HG02798 (cell line): ENCODE data around the gene ETV1.

ENCODE experiments used
- ATAC-seq: cut with Tn5 transposase; IDR thresholded peaks from one replicate; pipeline ENCODE4 v1.9.1; 2021; ENCODE audit warnings: mild to moderate bottlenecking; ENCODE audit not compliant: unreplicated experiment, poor library complexity

Gene ETV1

DNA sequence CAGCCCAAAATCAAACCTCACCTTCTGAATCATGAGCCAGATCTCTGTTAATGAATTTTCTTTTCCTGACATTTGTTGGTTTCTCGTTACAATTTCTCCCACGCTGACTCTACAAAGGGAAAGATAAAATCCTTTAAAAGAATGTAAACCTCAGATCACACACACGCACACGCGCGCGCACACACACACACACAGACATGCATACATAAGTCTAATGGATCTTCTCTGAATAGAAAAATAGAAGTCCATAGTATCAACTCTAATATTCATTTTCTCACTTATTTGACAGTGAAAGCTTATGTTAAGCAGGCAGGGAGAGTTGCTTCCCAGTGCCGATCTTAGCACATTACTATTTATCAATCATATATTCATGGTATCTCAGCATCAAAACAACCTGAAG lies 1.4 kb downstream of the ETV1 start:
- no peak for ATAC-seq

DNA sequence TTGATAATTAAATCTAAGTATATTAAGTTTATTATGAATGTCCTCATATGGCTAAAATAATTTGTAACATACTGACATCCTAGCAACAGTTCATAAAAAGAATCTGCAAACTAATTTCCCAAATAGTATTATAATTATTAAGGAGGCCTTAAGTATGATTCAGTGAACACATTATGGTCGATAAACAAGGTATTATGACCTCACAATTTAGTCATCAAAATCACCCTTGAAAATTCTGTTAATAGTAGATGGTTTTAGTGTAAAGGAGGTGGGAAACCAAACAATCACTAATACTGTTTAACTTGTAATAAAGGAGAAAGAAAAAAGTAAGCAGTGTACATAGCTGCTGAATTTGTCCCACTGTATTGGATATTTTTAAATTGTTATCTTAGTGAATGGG lies 2.1 kb downstream of the ETV1 start:
- no peak for ATAC-seq

DNA sequence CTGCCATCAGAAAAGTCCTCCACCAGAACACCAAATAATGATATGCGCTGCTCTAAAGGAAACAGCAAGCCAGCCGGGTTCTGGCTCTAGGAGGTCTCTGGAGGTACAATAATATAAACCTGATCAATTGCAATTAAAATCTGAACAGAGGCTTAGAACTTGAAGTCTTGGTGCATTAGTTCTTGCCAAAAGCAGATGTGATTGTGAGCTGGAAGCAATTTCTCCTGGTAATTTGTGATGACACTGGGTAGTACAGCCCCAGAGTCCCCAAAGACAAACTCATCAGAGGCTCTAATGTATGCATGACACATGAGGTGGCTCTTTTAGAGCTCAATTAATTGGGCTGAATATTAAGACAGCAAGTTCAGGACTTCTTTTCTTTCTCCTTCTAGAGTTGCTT lies 3.3 kb downstream of the ETV1 start:
- no peak for ATAC-seq

- ATAC-seq: no peak
Observed at GRCh38 chr7:13984831-13985685, 4.4 kb downstream of the ETV1 start.

- ATAC-seq: no peak
Observed at GRCh38 chr7:13984061-13984460, 5.4 kb downstream of the ETV1 start.

GRCh38 chr7:13982940-13983677 lies 6.4 kb downstream of the ETV1 start:
- ATAC-seq: no peak

DNA sequence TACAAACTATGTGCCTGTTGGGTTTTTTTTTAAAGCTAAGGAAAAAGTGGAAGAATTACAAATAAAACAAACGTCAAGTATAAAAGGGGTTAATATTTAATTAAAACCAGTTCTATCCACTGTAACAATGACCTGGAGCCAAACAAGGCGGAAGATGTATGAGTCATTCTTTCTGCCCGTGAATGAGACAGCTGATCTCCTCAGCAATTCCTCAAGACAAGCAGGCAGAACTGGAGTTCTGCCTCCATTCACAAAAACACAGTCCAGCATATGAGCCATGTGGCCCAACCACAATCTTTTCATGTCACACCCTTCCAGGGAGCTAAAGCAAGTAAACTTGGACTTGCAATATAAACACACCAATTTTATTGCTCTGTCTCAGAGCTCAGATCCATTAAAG lies 8.4 kb downstream of the ETV1 start:
- no peak for ATAC-seq

DNA sequence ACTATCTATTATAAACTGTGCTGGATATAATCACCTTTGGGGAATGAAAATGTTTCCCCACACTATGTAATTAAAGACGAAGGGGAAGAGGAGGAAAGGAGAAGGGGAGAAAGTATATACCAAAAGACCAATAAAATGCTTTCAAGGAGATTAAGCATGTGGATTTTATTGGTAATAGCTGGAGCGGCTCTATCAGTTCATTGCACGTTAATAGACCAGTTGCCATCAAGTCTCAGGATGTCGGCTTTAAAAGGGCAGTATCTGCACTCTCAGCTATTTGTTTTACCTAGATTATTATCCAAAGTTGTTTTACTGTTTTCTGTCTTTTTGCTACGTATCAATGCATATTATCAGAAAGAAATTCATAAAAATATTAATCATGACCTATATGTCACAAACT lies 9.0 kb downstream of the ETV1 start:
- no peak for ATAC-seq

GRCh38 chr7:13979671-13980435 lies 9.6 kb downstream of the ETV1 start:
- no peak for ATAC-seq

- ATAC-seq: no peak
Observed at GRCh38 chr7:13976594-13976993, 12.9 kb downstream of the ETV1 start.

DNA sequence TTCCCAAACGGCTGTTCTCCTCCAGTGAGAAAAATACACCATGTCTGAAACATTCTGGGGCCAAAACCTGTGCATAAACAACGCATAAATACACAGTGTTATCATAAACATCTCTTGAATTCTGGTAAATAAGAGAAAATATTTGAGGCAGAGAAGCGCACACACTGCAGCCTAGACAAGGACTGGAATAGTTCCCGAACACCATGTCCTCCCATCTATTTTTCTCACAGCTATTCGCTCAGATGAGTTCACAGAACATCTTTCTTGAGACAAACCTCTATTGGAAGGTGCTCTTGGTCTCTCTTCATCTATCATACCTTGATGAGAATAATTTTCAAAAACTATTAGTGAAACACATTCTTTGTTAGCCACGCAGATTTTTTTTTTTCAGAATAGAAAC lies 24.4 kb downstream of the ETV1 start:
- ATAC-seq: no peak

- ATAC-seq: no peak
Observed at GRCh38 chr7:13963925-13964324, 25.5 kb downstream of the ETV1 start.

DNA sequence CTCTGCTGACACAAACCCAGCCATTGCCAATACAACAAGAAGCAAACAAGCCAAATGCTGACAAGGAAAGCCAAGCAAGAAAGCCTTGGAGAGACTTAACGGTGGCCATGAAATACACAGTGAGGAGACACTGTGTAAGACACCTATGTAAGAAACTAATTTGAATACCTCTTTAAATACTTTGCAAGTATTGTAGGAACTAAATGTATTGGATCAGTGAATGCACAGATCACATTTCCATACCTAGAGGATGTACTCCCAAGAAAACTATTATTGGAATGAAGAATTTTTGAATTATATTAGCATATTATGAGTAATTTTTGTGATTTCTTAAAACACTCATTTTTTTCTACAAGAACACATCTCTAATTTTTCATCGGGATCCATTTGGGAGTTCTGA lies 34.0 kb downstream of the ETV1 start:
- no peak for ATAC-seq

GRCh38 chr7:13953368-13953767 lies 36.1 kb downstream of the ETV1 start:
- no peak for ATAC-seq

DNA sequence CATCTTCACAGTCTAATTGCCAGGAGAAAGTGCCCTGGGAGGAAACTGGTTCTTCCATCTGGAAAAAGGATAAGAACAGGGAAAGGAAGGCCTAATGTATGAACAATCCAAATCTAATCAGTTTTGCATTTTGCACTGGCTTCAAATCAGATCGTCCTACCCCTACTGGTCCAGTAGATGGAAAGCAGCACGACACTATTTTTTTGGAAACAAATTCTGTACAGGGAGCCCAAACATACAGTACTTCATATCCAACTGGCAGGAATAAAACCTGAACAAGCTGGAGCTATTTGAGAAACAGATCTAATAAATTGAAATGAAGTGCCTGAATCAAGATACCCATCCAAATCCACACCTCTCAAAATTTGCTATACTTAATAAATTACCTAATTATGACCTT lies 36.5 kb downstream of the ETV1 start:
- ATAC-seq: no peak

- no peak for ATAC-seq
Observed at GRCh38 chr7:13949939-13950338, 39.5 kb downstream of the ETV1 start.

DNA sequence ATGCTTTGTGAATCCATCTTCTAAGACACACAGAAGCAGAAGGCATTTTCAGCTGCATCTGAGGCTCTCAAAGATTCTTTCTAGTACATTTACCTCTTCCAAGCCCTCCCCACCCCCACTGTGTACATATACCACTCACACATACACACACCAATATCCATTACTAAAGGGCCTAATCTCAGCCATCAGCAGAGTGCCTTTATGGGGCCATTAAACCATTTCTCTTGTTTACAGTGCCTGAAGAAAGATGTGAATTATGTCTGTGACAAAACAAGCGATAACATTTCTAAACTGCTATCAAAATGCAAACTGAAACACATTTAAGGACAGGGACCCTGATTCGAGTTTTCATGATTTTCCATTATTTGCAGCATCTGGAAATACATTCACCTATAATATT lies 40.0 kb downstream of the ETV1 start:
- no peak for ATAC-seq

- no peak for ATAC-seq
Observed at GRCh38 chr7:13948019-13948801, 41.3 kb downstream of the ETV1 start.

GRCh38 chr7:13947535-13947934 lies 41.9 kb downstream of the ETV1 start:
- ATAC-seq: no peak

DNA sequence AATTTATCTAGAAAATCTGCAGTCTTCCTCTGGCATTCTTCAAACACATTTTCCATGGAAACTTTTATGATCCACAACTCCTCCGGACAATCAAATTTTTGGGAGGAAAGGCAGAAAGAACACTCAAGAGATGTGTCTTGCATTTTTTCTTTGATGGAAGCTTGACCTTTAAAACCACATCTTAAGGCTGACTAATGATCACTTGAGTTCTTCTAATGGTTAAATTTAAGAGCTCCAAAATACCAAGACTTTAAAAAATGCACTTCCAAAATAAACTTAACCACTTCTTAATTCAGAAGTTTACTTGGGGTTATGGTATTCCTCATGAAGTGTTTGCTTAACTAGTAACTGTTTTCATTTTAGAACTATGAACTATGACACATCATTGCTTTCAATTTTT lies 43.3 kb downstream of the ETV1 start:
- ATAC-seq: no peak
